ENCODE data around the gene SEMA6A. TPM values are rescaled to one million over a fixed set of nuclear protein-coding genes. Genes with fewer than 3 reads are reported as not detected.
"Not testable (repeated sequence)": the region's sequence is repeated elsewhere in the genome, so short reads cannot be mapped to it uniquely, and the experiment has no call there.

SEMA6A gene
- total RNA-seq, 4 donors from 2014 or later = 37.1 to 121 (median 111) TPM

DNA sequence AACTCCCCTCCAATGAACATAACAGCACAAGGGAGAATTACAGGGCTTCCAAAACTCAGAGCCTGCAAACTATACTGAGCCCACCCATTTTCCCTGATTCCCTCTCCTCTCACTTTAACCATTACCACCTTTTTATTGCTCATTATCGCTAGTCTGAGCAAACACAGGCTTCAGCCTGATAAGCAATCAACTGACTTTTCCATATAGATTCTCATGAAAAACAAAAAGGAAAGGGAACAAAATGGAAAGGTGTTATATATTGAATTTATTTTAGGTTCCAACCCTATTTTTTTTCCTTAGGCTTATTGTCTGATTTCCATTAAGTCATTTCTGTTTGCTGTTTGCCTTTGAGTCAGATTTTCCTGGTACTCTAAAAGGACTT is 27.9 kb downstream of the SEMA6A start:
- no peaks in the 10 kb centered on the region for H3K27me3 ChIP-seq
- no peak for TF ChIP-seq POLR2A (IDR thresholded peaks at IDR 0.05)
- TF ChIP-seq, protein P1, sequence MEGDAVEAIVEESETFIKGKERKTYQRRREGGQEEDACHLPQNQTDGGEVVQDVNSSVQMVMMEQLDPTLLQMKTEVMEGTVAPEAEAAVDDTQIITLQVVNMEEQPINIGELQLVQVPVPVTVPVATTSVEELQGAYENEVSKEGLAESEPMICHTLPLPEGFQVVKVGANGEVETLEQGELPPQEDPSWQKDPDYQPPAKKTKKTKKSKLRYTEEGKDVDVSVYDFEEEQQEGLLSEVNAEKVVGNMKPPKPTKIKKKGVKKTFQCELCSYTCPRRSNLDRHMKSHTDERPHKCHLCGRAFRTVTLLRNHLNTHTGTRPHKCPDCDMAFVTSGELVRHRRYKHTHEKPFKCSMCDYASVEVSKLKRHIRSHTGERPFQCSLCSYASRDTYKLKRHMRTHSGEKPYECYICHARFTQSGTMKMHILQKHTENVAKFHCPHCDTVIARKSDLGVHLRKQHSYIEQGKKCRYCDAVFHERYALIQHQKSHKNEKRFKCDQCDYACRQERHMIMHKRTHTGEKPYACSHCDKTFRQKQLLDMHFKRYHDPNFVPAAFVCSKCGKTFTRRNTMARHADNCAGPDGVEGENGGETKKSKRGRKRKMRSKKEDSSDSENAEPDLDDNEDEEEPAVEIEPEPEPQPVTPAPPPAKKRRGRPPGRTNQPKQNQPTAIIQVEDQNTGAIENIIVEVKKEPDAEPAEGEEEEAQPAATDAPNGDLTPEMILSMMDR (IDR thresholded peaks at IDR 0.05) = no peak
- H3K4me1 ChIP-seq = peaks cover 0 to 26% (median 0%) of the 10 kb centered on the region in 4 donors
- H3K4me3 ChIP-seq = no peak overlapping the region
- no peaks in the 10 kb centered on the region for H3K36me3 ChIP-seq
- H3K27ac ChIP-seq = peak overlapping the region in 3 of 4 donors; percentile 37 to 78 (median 66)
- DNase-seq = no peak
- H3K9me3 ChIP-seq = peaks cover 0 to 9% (median 5%) of the 10 kb centered on the region in 4 donors

DNA sequence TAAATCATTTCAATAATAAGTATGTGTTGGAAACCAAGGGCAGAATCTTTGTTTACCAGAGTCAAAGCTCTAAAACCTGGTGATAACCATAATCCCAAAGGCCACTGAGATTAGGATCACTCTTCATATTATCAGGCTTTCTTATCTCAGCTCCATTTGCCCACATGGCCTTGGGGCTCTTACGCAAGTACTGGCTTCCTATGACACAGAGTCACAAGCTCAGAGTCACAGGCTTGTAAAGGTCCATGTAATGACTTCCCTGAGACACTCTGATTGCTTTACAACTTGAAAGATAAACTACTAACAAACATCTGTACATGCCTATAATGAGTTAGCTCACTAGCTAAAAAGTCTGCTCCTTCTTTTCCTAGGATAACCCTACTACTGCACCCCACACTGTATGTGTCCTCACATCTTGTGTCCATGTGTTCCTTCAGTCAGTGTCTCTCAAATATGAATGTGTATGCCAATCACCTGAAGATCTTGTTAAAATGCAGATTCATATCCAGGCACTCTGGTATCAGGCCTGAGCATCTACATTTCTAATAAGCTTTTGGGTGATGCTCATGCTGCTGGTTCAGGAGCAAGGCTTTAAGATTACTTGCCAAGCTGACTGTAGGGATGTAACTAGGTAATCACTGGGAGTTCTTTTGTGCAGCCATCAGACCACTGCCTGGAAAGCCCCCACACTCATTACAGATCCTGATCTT is 28.4 kb downstream of the SEMA6A start:
- DNase-seq = peak in 2 of 3 donors; percentile 66 to 86
- Histone ChIP-seq H3K27me3 (no peaks in the 10 kb centered on the region), H3K27ac (peak overlapping the region in 3 of 4 donors; percentile 63 to 84 (median 81)), H3K36me3 (no peaks in the 10 kb centered on the region), H3K4me1 (peaks cover 0 to 26% (median 0%) of the 10 kb centered on the region in 4 donors), H3K4me3 (no peak overlapping the region), H3K9me3 (peaks cover 0 to 9% (median 5%) of the 10 kb centered on the region in 4 donors)
- no peak for TF ChIP-seq POLR2A (IDR thresholded peaks at IDR 0.05)
- TF ChIP-seq, protein P1 (IDR thresholded peaks at IDR 0.05) = no peak

DNA sequence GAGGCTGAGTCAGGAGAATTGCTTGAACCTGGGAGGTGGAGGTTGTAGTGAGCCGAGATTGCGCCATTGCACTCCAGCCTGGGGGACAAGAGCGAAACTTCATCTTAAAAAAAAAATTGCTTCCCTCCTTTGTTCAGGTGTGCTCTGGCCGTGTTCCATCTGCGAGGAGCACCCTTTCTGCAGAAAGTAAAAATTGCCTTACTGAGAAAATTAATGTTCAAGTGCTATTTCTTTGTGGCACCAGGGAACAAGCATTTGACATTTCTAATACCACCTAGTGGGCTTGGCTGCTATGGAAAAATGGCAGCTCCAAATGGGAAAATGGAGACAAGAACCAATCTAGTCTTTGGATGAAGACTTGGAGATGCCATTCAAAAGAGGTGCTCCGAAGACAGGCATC is 29.2 kb downstream of the SEMA6A start:
- H3K4me1 ChIP-seq = peaks cover 0 to 26% (median 0%) of the 10 kb centered on the region in 4 donors
- H3K36me3 ChIP-seq, DNase-seq, H3K9me3 ChIP-seq, H3K4me3 ChIP-seq, H3K27me3 ChIP-seq: not testable (repeated sequence)
- H3K27ac ChIP-seq = peak overlapping the region in 3 of 4 donors; percentile 63 to 84 (median 81)
- TF ChIP-seq, protein P1 (IDR thresholded peaks at IDR 0.05) = peak in 1 of 6 experiments; percentile 7

- Histone ChIP-seq H3K36me3 (no peaks in the 10 kb centered on the region), H3K9me3 (peaks cover 0 to 9% (median 5%) of the 10 kb centered on the region in 4 donors), H3K4me3 (no peak overlapping the region), H3K27me3 (no peaks in the 10 kb centered on the region), H3K27ac (peak overlapping the region in 3 of 4 donors; percentile 63 to 84 (median 81)), H3K4me1 (peaks cover 0 to 26% (median 0%) of the 10 kb centered on the region in 4 donors)
- peak in 2 of 3 donors; percentile 76 to 83 for DNase-seq
- peak in 1 of 2 donors; percentile 20 for TF ChIP-seq POLR2A (IDR thresholded peaks at IDR 0.05)
- TF ChIP-seq, protein P1 (IDR thresholded peaks at IDR 0.05) = peak in 1 of 6 experiments; percentile 7
Measured at GRCh38 chr5:116544531-116545241, 29.9 kb downstream of the SEMA6A start.

GRCh38 chr5:116543501-116543900 is 31.1 kb downstream of the SEMA6A start:
- H3K27ac ChIP-seq = peak overlapping the region in 3 of 4 donors; percentile 8 to 84 (median 81)
- peaks cover 0 to 9% (median 5%) of the 10 kb centered on the region in 4 donors for H3K9me3 ChIP-seq
- TF ChIP-seq, protein P1 (IDR thresholded peaks at IDR 0.05) = no peak
- TF ChIP-seq POLR2A (IDR thresholded peaks at IDR 0.05) = no peak
- H3K27me3 ChIP-seq = no peaks in the 10 kb centered on the region
- no peak overlapping the region for H3K4me3 ChIP-seq
- peaks cover 0 to 26% (median 0%) of the 10 kb centered on the region in 4 donors for H3K4me1 ChIP-seq
- no peak for DNase-seq
- H3K36me3 ChIP-seq = no peaks in the 10 kb centered on the region

Data from Peyer's patch (tissue), 4 donors.